ENCODE measurements around the gene H2BK1.

The H2BK1 gene

DNA sequence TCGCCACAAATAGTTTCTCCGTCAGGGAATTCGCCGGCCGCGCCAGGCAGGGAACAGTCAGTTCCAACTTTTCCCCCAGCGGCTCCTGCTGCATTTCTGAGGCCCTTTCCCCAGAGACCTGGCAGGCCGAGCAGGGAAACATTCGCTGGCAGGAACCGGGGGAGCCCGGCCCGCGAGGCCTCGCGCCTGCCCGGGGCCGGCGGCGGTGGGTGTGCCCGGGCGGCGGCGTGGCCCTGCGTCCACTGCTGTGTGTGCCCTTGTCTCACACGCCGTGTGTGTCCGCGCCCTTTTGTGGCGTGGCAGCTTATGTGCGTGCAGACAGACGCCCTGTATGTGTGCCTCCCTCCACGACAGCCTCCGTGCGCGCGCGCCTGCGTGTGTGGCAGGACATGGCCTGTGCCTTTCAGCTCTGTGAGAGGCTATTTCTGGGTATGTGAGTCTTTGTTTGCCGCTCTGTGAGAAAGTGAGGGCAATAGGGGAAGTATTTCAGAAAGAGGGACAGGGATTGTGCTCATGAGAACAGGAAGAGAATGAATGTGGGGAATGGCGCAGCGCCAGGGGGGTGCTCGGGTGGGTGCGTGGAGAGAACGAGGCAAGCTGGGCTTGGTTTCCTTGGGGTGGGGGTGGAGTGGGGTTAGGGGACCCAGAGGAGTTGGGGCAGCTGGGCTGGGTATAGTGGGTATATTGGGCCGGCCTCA, 38.9 kb upstream of the H2BK1 start:
- Histone ChIP-seq H3K36me3 (ENCODE audit: insufficient read depth, low read length) (no peaks in the 10 kb centered on the region), H3K9me3 (ENCODE audit: low read length) (no peaks in the 10 kb centered on the region), H3K27me3 (ENCODE audit: insufficient read depth, low read length) (no peaks in the 10 kb centered on the region), H3K4me3 (ENCODE audit: low read length) (peak overlapping the region; percentile 74), H3K4me1 (ENCODE audit: insufficient read depth, low read length) (peaks cover 65% of the 10 kb centered on the region), H2AFZ (ENCODE audit: low read depth, low read length) (peak overlapping the region; percentile 69)

DNA sequence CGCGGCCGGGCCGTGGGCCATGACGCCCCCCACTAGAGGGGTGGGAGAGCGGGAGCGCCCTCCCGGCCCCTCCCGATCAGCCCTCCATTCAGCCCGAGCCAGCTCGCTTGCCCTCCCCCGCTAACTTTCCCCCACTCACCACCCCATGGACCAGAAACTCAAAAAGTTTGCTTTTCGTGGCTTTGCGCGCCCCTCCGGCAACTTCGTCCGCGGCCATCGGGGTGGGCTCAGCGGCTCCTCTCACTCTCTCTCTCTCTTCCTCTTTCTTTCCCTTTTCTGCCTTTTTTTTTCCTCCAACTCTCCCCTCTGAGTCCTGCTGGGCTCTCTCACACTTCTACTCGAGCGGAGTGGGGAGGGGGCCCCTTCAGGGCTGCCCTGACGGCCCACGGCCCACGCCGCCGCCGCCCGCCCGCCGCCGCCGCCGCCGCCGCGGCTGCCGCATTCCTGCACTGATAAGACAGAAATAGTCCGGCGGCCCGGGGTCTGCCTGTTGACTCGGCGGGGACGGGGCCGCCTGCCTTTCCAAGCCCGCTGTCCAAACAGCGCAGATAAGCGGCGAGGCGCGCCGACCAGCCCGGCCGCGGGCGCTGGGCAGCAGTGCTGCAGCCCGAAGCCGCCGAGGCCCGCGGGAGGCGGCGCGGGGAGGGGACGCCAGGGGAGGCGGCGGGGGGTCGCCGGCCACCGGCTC, 38.2 kb upstream of the H2BK1 start, which contains the start of gene SMARCD3:
Gene SMARCD3 (minus strand): TSS at position 349 of the 688 bp plus-strand sequence. CDS start 132 bp downstream, at position 217.
- Histone ChIP-seq H3K4me3 (ENCODE audit: low read length) (peak within 1 kb of the TSS; percentile 74), H2AFZ (ENCODE audit: low read depth, low read length) (peak within 1 kb of the TSS; percentile 69), H3K9me3 (ENCODE audit: low read length) (no peaks in the 10 kb centered on the region), H3K27me3 (ENCODE audit: insufficient read depth, low read length) (no peaks in the 10 kb centered on the region), H3K4me1 (ENCODE audit: insufficient read depth, low read length) (peaks cover 67% of the 10 kb centered on the region), H3K36me3 (ENCODE audit: insufficient read depth, low read length) (no peaks in the 10 kb centered on the region)

DNA sequence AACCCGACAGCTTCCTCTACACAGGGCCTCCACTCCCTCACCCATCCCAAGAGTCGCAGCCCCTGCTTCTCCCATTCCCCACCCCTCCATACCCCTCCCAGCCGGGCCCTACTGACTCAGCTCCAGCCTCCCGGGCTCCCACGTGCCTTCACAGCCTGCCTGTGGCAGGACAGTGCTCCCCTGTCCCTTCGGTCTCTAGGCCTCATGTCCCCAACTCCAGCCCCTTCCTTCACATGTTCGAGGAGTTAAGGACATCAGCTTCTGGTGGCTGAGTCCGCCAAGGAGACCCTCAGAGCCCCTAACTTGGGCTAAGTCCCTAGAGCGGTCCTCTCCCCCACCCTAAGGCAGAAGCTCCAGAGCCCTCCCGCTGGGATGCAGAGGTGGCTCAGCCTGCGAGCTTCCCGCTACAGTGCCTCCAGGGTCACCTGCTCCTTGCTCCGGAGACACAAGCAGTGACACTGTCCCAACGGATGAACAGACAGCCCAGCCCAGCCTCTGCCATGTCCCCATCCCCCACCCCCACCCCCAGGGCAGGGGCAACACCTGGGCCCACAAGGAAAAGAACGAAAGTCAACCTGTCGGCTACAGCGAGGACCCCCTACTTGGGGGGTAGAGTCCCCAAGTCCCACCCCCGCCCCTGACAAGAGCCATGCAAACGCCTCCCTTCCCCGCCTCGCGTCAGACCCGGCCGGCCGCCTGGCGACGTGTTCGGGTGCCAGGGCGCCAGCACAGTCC, 37.5 kb upstream of the H2BK1 start:
- Histone ChIP-seq H3K27me3 (ENCODE audit: insufficient read depth, low read length) (no peaks in the 10 kb centered on the region), H3K4me3 (ENCODE audit: low read length) (peak overlapping the region; percentile 74), H3K4me1 (ENCODE audit: insufficient read depth, low read length) (peaks cover 67% of the 10 kb centered on the region)

DNA sequence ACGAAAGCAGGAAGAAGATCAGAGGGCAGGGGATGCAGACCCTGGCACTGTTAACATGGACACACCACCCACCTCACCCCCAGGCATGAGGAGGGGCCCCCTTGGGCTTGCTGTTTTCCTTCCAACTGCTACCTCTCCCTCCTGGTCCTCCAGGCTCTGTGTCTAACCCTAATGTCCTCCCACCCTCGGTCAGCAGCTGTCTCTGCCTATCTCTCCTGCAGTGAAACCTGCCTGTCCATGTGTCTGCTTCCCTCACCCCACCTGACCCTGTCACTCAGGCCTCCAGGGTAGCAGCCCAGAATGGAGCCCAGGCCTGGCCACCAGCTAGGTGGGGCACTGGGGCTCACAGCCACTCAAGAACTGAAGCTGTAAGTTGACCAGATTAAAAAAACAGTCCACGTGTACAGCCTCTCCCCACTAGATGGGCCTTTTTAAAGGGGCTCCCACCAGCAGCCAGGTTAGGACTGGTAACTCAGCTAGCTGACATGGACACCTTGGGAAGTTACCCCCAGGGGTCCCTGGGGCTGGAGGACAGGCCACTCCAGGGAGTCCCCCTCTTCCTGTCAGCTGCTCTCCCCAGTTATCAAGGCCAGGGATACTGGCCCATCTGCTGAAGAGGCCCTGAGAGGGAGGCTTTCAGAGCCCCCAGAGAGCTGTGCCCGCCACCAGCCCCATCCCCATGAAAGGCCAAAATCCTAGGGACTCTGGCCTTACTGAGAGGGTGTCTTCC, 36.7 kb upstream of the H2BK1 start:
- Histone ChIP-seq H2AFZ (ENCODE audit: low read depth, low read length) (no peak overlapping the region), H3K4me1 (ENCODE audit: insufficient read depth, low read length) (peaks cover 68% of the 10 kb centered on the region), H3K9me3 (ENCODE audit: low read length) (no peaks in the 10 kb centered on the region), H3K36me3 (ENCODE audit: insufficient read depth, low read length) (peaks cover 6% of the 10 kb centered on the region), H3K27me3 (ENCODE audit: insufficient read depth, low read length) (no peaks in the 10 kb centered on the region), H3K4me3 (ENCODE audit: low read length) (peak overlapping the region; percentile 74)

More for the DNA sequence above, 37.5 kb upstream of the H2BK1 start:
- Histone ChIP-seq H3K36me3 (ENCODE audit: insufficient read depth, low read length) (peaks cover 2% of the 10 kb centered on the region), H3K9me3 (ENCODE audit: low read length) (no peaks in the 10 kb centered on the region), H2AFZ (ENCODE audit: low read depth, low read length) (no peak overlapping the region)

DNA sequence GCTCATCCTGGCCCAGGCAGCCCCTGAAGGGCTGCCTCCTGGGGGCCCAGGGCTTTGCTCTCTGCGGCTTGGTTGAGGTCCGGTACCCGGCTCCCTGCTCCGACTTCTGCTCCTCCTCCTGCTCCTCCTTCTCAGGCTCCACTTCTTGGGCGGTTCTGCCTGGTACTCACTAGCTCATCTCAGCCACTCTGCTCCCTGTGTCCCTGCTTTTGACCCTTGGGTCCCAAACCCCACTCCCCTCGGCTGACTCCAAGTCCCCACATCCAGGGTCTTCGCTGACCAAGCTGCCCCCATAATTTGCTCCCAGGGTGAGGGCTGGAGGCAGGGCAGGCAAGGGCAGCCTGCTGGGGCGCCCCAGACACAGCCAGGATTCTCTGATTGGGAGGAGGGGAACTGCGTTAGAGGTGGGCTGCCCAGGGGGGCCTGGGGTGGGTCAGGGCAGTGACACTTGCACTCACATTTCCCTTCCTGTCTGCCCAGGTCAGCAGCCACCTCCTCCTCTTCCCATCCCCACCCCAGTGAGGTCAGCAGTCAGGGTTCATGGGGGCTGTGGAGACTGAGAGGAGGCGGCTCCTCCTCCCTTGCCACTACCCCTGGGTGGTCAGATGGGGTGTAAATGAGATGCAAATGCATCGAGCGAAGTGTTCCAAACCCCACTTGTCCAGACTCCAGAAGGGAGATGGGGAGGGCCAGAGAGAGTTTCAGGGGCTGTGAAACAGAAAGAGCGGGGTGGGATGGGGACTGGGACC, 36.0 kb upstream of the H2BK1 start:
- Histone ChIP-seq H3K4me1 (ENCODE audit: insufficient read depth, low read length) (peaks cover 68% of the 10 kb centered on the region), H3K4me3 (ENCODE audit: low read length) (peak overlapping the region; percentile 8), H3K9me3 (ENCODE audit: low read length) (no peaks in the 10 kb centered on the region), H3K36me3 (ENCODE audit: insufficient read depth, low read length) (peaks cover 14% of the 10 kb centered on the region), H3K27me3 (ENCODE audit: insufficient read depth, low read length) (no peaks in the 10 kb centered on the region), H2AFZ (ENCODE audit: low read depth, low read length) (no peak overlapping the region)

DNA sequence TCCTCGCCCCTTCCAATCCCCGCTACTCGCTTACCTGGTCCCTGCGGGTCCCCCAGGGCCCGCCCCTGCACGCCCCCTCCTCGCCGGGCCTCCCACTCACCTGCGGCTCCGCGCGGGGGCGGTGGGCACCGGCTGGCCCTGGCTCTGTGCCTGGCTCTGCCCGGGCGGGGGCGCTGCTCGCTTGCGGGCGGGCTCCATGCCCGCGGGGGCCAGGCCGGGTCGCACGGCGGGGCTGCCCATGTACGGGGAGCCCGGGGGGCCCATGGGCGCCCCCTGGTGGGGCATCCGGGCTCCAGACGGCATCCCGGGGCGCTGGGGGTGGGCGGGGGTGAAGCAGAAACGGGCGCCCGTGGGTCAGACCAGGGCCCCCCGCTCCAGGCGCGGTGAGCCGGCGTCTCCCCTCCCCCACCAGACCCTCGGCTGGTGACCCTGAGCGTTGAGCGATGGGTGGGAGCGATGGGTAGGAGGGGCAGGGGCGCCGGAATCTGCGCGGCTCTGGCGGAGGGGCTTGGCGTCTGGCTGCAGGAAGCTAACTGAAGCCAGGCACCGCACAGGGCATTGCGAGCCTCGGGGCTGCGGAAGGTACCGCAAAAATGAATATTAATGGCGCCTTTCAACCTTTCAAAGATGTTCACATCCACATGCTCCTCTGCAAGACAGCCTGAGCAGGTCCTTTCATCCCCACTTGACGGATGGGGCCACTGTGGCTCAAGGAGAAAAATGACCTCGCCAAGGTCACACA, 35.2 kb upstream of the H2BK1 start:
- peaks cover 61% of the 10 kb centered on the region for H3K4me1 ChIP-seq (ENCODE audit: insufficient read depth, low read length)
- H3K27me3 ChIP-seq (ENCODE audit: insufficient read depth, low read length): no peaks in the 10 kb centered on the region
- H3K4me3 ChIP-seq (ENCODE audit: low read length): no peak overlapping the region
- H3K36me3 ChIP-seq (ENCODE audit: insufficient read depth, low read length): peaks cover 21% of the 10 kb centered on the region
- no peaks in the 10 kb centered on the region for H3K9me3 ChIP-seq (ENCODE audit: low read length)
- H2AFZ ChIP-seq (ENCODE audit: low read depth, low read length): no peak overlapping the region

DNA sequence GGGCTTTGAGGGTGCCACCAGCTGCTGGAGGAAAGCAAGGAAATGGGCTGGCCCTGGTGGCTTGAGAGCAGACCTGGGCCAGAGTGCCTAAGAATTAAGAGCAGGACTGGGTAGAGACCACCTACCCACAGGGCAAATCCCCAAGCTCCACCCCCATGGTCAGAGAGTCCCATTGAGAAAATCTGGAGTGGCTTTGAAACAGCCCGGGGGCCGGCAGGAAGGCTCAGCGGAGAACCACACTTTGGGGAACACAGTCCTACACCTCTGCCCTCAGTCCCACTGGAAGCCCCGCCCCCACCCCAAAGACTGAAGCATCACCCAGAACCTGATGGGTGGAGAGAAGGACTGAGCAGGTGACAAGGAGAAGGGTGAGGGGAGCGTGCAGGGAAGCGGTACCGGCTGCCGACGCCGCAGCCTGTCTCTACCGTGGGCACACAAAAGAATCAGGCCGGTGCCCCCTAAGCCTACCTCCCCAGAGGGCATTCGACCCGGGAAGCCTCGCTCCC, 34.6 kb upstream of the H2BK1 start:
- Histone ChIP-seq H3K27me3 (ENCODE audit: insufficient read depth, low read length) (no peaks in the 10 kb centered on the region), H3K4me3 (ENCODE audit: low read length) (no peak overlapping the region), H3K9me3 (ENCODE audit: low read length) (no peaks in the 10 kb centered on the region), H3K4me1 (ENCODE audit: insufficient read depth, low read length) (peaks cover 54% of the 10 kb centered on the region), H2AFZ (ENCODE audit: low read depth, low read length) (no peak overlapping the region), H3K36me3 (ENCODE audit: insufficient read depth, low read length) (peaks cover 26% of the 10 kb centered on the region)

DNA sequence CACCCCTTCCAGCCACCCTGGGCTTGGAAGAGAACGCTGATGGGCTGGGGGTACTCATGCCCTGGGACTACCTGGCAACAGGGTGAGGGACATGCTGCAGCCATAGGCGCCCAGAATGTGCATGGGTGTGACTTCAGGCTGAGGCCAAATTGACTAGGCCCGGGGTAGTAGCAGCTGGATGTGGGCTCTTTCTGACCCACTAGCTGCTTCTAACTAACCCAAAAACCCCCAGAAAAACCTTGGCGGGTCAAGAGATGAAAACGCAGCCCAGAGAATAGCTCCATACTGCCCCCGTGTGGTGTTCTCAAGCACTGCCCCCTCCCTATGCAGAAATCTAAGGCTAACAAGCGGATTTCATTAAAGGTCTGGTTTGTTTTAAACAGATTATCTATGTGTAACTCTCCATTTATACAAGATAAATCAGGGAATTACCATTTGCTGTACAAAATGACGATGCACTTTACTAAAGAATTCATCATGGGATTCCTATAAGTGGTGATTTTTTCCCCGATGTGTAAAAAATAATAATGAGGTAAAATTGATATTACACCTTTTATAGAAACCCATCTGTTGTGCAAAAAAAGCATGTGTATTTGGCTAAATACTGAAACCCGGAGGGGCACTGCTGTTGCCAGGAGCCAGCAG, 34.0 kb upstream of the H2BK1 start:
- Histone ChIP-seq H3K4me1 (ENCODE audit: insufficient read depth, low read length) (peaks cover 49% of the 10 kb centered on the region), H3K4me3 (ENCODE audit: low read length) (no peak overlapping the region), H3K27me3 (ENCODE audit: insufficient read depth, low read length) (no peaks in the 10 kb centered on the region), H3K9me3 (ENCODE audit: low read length) (no peaks in the 10 kb centered on the region), H2AFZ (ENCODE audit: low read depth, low read length) (no peak overlapping the region), H3K36me3 (ENCODE audit: insufficient read depth, low read length) (peaks cover 32% of the 10 kb centered on the region)

DNA sequence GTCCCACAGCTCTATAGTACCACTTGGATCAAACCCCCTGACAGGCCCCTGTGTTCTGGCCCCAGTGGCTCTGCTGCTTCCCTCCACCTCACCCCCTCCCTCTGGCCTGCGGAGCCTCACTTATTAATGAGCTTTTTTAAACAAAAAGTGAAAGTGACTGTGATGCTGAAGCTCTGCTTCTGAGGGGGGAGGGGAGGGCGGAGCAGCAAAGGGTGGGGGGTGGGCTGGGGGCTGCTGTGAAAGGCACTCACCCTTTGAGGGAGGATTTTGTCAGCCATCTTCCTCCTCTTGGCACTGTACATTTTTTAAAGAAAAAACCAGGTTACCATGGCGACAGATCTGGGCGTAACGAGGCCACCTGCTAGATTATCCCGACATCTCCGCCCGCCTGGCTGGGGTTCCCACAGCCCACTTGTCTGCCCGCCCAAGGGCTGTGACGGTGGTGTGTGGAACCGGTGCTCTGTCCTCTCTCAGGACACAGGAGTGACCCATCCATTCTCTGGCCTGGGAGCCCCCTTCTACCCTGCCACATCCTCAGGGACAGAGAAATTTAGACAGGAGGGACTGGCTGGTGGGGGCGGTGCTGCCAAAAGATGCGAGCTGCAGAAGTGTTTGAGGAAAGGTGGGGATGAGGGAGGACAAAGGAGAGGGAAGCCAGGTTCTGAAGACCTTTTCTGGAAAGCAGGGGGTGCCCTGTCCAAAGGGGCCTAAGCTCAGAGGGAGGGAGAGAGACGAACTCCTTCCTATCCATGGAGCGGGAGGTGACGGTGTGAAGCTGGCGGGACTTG, 33.3 kb upstream of the H2BK1 start:
- Histone ChIP-seq H3K4me3 (ENCODE audit: low read length) (no peak overlapping the region), H3K4me1 (ENCODE audit: insufficient read depth, low read length) (peaks cover 45% of the 10 kb centered on the region), H3K9me3 (ENCODE audit: low read length) (no peaks in the 10 kb centered on the region), H3K27me3 (ENCODE audit: insufficient read depth, low read length) (no peaks in the 10 kb centered on the region), H3K36me3 (ENCODE audit: insufficient read depth, low read length) (peaks cover 39% of the 10 kb centered on the region), H2AFZ (ENCODE audit: low read depth, low read length) (no peak overlapping the region)

DNA sequence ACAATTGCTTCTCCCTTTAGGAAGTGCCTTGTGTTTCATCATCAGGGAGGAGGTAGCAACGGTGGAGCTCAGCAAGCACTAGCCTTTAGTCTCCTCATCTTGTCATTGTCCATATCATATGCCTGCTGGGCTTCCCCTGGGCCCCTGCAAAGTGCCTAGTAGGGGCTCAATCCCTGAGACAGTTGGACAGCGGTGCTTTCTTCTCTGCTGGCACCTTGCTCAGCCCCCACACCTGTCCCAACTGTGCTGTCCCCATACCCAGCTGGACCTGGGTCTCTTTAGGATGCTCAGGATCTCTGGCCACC, 32.7 kb upstream of the H2BK1 start:
- H3K4me3 ChIP-seq (ENCODE audit: low read length): no peak overlapping the region
- H3K27me3 ChIP-seq (ENCODE audit: insufficient read depth, low read length): no peaks in the 10 kb centered on the region
- peaks cover 45% of the 10 kb centered on the region for H3K4me1 ChIP-seq (ENCODE audit: insufficient read depth, low read length)
- peaks cover 43% of the 10 kb centered on the region for H3K36me3 ChIP-seq (ENCODE audit: insufficient read depth, low read length)
- H3K9me3 ChIP-seq (ENCODE audit: low read length): no peaks in the 10 kb centered on the region
- H2AFZ ChIP-seq (ENCODE audit: low read depth, low read length): no peak overlapping the region
